HG02759 (cell line): Measurements from ENCODE around the gene LIPG.
"Not testable (repeated sequence)": the region's sequence is repeated elsewhere in the genome, so short reads cannot be mapped to it uniquely, and the experiment has no call there.

Experiments
- ATAC-seq: cut with Tn5 transposase; IDR thresholded peaks from one replicate; pipeline ENCODE4 v1.9.1; 2021; ENCODE audit warnings: mild to moderate bottlenecking, moderate library complexity; ENCODE audit not compliant: unreplicated experiment

Gene LIPG

DNA sequence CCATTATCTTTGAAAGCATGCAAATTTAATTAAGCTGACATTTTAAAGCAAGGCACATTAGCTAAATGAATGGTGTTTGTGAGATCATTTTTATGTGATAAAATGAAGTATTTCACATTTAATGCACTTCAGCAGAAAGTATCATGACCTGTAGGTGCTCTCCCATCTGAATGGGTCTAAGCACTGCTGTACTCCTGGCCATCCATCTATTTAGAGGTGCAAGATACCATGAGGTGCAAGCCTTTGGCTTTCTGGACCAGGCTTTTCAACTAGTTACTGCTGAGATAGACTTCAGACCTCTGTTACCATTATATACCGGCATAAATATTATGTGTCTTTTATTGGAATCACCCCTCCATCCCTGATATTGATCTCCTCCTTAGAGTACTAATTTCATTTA lies 15.6 kb upstream of the LIPG start:
- no peak for ATAC-seq

DNA sequence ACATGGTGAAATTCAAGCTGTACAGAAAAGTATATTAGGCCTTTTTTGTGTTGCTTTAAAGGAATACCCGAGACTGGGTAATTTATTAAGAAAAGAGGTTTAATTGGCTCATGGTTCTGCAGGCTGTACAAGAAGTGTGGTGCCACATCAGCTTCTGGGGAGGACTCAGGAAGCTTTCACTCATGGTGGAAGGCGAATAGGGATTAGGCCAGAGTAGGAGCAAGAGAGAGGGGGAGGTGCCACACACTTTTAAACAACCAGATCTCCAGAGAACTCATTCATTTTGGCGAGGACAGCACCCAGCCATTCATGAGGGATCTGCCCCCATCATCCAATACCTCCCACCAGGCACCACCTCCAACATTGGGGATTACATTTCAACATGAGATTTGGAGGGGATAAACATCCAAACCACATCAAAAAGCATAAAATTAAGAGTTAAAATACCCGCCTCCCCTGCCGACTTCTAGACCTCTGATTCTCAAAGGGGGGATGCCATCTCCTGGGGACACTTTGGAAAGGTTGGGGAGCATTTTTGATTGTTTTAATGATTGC lies 15.1 kb upstream of the LIPG start:
- ATAC-seq: no peak

DNA sequence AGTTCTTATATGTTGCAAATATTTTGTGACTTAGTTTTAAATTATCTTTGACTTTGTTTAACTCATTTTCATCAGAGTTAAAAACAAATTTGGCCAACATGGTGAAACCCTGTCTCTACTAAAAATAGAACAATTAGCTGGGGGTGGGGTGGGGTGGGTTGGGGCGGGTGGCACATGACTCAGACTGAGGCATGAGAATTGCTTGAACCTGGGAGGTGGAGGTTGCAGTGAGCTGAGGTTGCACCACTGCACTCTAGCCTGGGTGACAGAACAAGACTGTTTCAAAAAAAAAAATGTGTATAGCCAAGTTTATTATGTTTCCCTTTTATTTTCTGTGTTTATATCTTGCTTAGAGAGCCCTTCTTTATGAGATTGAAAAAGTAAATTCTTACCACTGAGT lies 14.2 kb upstream of the LIPG start:
- no peak for ATAC-seq

DNA sequence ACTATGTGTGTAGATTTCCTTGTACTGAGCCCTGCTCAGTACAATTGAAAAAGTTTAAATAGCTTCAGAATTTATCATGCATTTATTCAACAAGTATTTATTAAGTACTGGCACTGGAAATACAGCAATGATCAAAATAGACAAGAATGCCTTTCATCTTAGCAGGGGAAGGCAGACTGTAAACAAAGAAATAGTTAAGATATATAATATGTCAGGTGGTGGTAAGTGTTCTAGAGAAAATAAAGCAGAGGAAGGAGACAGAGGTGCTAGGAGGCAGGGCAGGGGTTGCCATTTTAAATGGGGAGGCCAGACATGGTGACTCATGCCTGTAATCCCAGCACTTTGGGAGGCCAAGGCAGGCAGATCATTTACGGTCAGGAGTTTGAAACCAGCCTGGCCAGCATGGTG lies 13.6 kb upstream of the LIPG start:
- ATAC-seq: no peak

DNA sequence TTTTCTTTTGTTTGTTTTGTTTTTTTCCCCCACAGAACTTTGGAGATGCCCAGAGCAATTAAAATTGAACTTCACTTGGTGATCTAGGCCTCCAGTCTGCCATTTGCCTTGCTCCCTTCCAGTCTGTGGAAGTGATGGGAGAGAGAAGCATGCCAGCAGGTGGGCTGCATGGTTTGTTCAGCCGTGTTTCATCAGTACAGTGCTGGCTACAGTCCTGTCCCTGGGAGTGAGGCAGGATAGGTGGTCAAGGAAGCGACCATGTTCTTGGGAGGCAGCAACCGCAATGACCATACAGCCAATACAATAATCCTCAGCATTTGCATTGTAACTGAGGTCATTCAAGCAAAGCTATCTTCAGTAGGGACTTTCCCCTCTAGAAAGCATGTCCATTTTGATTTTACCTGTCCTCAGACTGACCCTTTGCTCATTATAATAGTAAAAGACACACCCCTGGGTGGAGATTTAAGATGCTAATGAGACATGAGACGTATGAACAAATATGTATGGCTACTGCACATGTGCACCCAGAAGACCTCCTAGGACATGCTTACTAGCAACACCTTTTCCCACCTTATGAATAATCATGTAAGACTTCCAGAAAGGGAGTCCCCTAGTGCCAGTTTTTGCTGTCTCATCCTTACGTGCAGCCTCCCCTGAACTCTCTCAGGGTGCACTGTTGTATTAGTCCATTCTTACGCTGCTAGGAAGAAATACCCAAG lies 11.1 kb upstream of the LIPG start:
- ATAC-seq: no peak

DNA sequence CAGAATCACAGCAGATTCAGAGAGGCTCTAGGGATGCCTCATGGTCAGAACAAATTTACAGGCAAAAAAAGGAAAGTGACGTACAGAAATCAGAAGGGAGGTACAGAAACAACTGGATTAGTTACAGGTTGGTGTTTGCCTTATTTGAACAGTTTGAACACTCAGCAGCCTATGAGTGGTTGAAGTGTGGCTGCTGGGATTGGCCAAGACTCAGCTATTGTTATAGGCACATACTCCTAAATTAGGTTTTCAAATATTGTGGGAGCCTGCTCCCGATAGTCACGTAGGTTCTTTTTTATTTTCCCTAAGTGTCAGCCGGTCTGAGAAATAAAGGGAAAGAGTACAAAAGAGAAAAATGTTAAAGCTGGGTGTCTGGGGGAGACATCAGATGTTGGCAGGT lies 8.9 kb upstream of the LIPG start:
- no peak for ATAC-seq

DNA sequence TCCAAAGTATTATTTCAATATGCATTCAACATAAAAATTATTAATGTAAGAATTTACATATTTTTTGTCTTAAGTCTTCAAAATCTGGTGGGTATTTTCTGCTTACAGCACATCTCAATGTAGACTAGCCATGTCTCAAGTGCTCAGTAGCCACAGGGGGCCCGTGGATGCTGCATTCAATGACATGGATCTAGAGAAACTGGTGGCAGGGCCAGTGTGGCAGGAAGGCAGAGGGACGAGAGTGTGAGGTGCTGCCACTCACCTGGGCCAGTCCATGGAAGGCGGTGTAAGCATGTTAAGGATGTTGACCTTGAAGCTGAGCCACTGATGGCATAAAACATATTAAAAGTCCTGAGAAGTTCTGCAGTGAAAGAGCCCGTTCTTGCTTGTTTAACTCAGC lies 6.2 kb upstream of the LIPG start:
- ATAC-seq: no peak

DNA sequence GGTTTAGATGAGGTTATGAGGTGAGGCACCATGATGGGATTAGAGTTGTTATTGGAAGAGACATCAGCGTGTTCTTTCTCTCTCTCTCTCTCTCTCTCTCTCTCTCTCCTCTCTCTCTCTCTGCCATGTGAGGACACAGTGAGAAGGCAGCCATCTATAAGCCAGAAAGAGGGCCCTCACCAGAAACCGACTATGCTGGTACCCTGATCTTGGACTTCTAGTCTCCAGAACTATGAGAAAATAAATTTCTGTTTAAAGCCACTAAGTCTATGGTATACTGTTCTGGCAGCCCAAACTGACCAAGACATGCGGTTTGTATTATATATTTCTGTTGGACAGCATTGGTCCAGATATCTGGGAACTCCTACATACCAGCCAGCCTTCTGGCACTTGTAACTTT lies 3.5 kb upstream of the LIPG start:
- no peak for ATAC-seq

DNA sequence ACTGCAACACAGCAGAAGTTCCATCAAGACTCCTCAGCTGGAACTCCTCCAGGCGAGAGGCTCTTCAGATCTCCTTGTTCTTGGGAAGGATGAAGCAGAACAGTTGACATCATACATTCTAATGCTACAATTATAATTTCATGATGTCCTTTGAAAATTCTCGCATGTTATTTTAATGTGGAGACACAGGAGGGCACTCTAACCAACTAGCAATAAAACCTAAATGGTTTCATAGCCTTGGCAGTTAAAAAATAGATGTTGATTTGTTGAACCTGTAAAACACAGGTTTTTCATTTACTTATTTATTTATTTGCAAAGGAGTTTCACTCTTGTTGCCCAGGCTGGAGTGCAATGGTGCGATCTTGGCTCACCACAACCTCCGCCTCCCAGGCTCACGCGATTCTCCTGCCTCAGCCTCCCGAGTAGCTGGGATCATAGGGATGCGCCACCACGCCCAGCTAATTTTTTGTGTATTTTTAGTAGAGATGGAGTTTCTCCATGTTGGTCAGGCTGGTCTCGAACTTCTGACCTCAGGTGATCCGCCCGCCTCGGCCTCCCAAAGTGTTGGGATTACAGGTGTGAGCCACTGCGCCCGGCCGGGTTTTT lies 2.4 kb upstream of the LIPG start:
- not testable (repeated sequence) for ATAC-seq

DNA sequence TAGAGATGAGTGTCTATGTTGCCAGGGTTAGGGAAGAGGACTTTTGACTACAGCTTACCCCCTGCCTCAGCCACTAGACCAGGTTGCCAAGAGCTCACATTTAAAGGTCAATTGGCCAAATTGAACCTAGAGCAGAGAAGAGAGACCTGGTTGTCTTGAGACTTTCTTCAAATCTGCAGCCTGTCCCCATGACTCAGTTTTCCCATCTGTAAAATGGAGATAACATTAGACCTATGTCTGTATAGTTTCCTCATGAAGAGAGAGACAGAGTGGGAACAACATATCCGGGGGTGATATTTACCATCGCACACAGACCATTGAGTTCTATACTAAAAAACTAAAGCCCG lies 1.6 kb upstream of the LIPG start:
- ATAC-seq: no peak

DNA sequence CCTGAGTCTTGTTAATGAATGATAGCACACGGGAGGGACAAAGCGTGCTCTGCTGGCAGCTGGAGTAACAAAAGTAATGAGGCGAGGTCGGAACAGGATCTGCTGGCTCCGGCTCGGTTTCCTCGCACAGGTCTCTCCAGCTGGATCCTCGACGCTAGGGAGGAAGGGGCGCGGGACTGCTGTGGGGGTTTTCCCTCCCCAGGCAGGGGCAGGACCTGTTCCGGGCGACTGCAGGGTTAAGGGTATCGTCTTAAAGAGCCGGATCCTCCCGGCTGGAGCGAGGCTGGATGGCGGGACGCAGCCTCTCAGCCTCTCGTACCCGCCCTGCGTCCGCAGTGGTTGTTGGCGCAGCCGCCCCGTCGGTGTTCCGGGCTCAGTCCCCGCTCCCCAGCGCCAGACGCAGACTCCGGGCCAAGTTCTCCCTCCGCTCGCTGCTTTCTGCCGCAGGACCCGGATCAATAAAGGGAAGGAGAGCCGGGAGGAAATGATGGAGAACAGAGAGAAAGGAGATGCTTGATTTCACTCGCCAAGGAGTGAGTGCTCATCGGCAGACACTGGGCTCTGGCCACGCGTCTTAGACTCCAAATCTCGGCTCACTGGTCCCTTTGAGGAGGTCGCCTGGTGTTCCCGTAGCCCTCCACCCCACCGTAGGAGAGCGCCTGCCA lies 1.1 kb upstream of the LIPG start:
- ATAC-seq: peak; percentile 3

DNA sequence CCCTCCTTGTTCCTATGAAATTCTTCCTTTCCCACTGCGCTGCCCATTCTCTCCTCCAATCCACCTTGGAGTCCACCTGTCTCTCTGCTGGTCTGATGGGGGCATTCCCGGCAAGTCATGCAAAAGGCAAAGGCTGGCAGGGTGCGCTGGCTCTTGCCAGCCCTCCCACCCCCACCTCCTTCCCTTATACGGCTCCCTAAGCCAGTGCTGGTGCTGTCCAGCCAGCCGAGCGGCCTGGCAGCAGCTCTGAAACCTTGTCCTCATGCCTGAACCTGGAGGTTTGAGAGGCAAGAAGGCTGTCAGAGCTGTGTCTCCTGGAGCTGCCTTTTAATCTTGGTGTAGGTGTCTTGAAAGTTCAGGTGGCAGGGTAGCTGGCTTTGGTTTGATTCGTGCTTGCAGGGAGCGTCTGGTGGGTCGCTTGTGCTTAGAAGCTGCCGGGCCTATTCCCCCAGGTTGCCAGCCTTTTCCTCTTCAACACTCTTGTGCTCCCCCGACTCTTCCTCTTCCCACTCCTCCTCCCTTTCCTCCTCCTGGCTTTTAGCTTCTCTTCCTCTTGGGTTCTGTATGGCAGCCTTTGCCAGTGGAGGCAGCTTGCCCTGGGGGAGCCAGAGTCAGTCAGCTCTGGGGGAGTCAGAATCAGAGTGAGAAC lies 748 bp downstream of the LIPG start:
- ATAC-seq: no peak

DNA sequence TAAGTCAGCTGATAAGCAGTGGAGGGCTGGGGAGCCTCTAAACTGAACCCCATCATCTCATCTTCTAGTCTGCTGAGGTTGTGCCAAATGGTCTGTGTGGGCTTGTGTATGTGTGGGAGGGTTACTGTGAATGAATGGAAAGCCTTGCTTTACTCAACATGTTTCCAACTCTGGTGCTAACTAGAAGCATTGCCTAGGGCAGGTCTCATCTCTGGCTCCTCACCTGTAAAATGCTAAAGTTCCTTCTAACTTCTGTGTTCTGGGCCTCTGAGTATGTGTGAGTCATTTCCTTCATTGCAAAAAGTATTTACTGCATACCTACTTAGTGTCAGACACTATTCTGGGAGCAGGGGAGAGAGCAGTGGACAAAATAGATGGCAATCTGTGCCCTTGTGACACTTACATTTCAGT lies 1.3 kb downstream of the LIPG start:
- ATAC-seq: no peak

DNA sequence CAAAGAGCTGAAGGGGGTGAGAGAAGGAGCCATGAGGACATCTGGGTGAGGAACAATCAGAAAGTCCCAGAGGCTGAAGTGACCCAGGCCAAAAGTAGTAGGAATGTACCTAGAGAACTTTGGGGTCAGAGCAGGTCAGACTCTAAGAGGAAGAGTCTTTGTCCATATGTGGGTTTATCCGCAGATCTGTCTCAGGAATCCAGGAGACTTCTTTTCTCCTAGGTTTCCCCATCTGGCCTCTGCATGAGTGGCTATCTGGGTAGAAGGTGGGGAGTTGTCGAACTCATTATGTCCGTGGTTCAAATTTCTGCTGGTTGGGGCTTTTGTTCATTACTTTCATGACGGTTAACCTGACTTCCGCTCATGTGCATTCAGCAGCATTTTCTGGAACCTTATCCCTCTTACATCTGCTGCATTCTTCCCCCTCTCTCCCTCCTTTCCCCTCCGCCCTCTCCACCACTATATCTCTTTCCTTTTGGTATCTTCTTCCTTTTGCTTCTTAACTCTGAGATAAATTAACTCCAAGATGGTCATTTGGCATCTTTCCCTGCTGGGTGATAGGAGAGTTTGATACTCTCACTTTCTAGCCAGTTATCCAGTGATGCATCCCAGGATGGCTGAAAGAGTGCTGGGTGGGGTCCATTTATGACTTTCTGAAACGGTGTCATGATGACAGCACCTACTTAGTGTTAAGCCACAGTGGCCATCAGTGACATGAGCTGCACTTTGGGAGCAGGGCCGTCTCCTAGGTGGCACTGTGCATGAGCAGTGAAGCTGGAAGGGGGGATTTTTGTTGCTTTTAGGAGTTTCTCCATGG lies 2.1 kb downstream of the LIPG start:
- ATAC-seq: no peak

DNA sequence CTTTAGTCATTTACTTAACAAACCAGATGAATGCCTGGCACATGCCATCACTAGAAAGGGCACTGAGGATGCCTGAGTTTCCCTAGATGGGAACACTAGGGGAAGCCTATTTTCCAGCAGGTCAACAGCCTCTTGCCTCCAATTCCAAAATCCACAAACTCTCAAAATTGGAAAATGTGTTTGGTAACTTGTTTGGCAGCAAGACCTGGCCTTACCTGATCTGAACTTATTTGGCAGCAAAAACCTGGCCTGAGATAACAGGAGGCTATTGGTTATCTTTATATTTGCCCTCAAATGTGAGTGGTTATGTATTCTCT lies 2.6 kb downstream of the LIPG start:
- no peak for ATAC-seq

DNA sequence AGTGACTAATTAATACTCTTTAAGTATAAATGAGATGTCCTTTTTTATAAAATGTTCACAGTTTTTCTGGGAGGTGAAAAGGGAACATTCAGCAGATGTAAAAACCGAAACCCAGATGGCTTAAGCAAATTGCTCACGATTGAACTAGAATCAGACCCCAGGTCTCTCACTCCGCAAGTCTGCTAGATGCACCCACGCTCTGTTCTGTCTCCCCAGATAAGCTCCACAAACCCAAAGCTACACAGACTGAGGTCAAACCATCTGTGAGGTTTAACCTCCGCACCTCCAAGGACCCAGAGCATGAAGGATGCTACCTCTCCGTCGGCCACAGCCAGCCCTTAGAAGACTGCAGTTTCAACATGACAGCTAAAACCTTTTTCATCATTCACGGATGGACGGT lies 3.2 kb downstream of the LIPG start:
- ATAC-seq: no peak

DNA sequence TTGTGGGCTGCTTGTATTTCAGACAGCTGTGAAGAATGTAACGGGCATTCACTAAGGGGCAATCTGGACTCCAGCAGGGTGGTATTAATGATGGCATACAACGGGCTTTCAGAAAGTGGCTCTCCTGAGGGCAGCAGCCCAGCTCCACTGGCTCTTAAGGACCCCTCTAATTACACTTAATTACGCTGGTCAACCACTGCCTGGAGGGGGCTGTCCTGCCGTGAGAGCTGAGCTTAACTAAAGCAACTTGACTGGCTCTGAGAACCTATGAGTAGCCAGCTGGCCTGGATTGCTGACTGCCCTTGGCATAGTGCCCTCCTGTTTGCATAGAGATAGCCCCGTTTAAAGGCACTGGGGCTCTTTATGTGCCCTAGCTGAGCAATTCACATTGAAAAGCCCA lies 3.8 kb downstream of the LIPG start:
- no peak for ATAC-seq

DNA sequence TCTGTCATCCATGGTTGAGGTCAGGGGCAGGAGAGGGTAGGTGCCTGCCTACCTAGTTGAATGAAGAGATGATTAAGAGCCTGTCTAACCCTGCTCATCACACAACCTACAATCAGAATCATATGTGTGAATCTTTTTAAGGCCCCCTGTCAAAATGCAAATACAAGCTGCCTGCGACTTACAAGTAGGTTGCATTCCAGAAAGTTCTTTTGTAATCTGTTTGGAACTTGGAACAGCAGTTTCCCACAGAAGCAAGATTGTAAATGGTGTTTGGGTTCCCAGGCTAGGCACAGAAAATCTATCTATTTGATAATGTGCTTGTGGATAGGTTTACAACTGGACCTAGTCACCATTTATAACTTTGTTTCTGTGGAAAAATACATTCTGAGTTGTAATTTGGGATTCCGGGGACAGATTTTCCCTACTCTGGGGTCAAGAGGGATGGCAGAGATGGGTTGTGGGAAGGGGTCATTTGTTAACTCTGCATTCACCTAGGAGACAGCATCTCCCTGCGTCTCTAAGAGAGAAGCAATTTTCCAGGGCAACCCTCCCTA lies 4.4 kb downstream of the LIPG start:
- ATAC-seq: no peak

DNA sequence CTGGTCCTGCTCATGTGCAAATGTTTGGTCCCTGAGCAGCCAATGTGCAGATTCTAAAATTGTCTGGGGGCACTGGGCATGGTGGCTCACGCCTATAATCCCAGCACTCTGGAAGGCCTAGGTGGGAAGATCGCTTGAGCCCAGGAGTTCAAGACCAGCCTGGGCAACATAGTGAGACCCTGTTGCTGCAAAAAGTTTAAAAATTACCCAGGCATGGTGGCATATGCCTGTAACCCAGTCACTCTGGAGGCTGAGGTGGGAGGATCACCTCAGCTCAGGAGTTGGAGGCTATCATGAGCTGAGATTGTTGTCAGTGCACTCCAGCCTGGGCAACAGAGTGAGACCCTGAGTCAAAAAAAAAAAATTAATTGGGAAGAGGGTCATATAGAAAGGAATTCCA lies 5.1 kb downstream of the LIPG start:
- ATAC-seq: no peak

DNA sequence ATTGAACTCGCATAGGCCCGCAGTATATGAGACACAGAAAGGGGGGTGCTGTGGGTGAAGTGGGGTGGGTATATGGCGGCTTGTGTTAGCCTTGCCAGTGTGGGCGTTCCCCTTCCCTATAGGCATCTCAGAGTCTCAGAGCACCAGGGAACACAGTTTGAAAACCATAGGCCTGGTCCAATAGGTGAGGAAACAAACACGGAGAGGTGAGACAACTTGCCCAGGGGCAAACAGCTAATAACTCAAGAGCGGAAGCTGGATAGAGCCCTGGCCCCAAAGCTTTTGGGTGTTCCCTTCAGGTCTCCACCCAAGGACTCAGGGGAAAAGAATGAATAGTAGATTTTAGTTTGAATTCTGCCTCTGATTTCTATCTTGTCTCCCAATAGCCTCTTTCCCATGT lies 7.9 kb downstream of the LIPG start:
- no peak for ATAC-seq

DNA sequence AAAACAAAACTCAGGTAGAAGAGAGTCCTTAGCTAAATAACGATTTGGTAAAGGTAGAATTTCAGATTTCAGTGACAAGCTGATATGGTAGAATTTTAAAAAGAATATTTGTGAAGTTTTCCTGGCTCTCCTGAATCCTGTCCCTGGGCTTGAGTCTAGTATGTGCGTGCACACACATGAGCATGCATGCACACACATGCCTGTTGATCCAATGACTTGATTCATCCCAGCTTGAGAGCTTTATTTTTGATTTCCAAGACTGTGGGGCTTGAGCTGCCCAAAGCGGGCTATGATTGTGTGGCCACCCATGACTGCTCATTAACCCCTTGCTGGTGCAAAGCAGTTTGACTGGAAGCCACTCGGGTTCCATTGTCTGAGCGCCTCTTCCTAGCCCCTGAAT lies 9.0 kb downstream of the LIPG start:
- no peak for ATAC-seq
